Lower leg skin (tissue), 4 donors: ENCODE data around the gene ATP2B2. TPM values are rescaled to one million over a fixed set of nuclear protein-coding genes. Genes with fewer than 3 reads are reported as not detected.

Experiments used
- DNase-seq, 2 donors: peaks; one replicate each; pipeline ENCODE4 v3.0.0-alpha.2; 2019; ENCODE audit warnings: low spot score in 2 of 2
- H3K4me3 ChIP-seq: fragments of 200-600 bp; sonication (generic); 2 replicates; pipeline ENCODE4 v1.5.1; 2017; ENCODE audit warnings: mild to moderate bottlenecking, low read depth; ENCODE audit not compliant: poor library complexity, severe bottlenecking
- CTCF ChIP-seq, 3 donors: fragments of 450-650 bp; IDR thresholded peaks; one replicate each; pipeline ENCODE4 v1.5.1; 2016; ENCODE audit warnings: antibody characterized with exemption in 3 of 3, mild to moderate bottlenecking in 3 of 3, moderate library complexity in 2 of 3
- POLR2A ChIP-seq, 2 donors: fragments of 450-650 bp; IDR thresholded peaks; one replicate each; pipeline ENCODE4 v1.6.1; 2016 to 2017; ENCODE audit warnings: antibody characterized with exemption in 2 of 2, mild to moderate bottlenecking in 1 of 2, moderate library complexity in 1 of 2
- WGBS, 2 donors: methylation state at CpG; one replicate each; pipeline ENCODE4 v1.1.5; 2018; 5-methylcytosine and 5-hydroxymethylcytosine counted together
- intact Hi-C: fragments of 100-400 bp; cut with DNase I; formaldehyde crosslinking; loops from one replicate; pipeline ENCODE4 v1.15.0; 2023; ENCODE audit warnings: low total_unique reads
- total RNA-seq, 4 donors: library from RNA; depleted of rRNA; stranded (reverse); fragments of >200 nt; gene quantifications; one replicate each; pipeline ENCODE4 v1.1.0, GENCODE V29; 2016

ATP2B2 gene
- total RNA-seq, 4 donors from 2014 or later = 0.12 to 0.45 (median 0.19) TPM; not detected in 1

- no peak overlapping the region for H3K4me3 ChIP-seq
- intact Hi-C loops = no loop called here
- 53 to 73% methylated on average over 12 of the region's 12 CpGs for WGBS, 2 donors
- TF ChIP-seq POLR2A (IDR thresholded peaks at IDR 0.05) = no peak
- TF ChIP-seq CTCF (IDR thresholded peaks at IDR 0.05) = no peak
- DNase-seq = peak in 1 of 2 donors; percentile 46
These were observed 219.9 kb downstream of the ATP2B2 start for GRCh38 chr3:10285272-10286132.

DNA sequence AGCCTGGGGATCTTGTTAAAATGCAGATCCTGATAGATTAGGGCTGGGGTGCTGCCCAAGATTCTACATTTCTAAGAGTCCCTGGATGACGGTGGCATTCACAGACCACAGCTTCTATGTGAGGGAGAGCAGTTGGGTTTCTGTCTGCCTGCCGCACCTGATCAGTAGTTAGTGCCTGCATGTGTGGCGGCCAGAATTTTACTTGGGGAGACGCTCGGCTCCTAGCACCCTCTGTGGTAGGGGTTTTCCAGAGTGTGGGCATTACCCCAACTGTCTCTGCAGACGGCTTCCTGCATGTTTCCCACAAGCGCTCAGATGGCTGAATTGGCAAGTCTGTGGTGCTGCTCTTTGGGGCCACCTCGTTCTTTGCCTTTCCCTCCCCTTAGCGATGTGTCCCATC, 220.9 kb downstream of the ATP2B2 start:
- intact Hi-C loops = no loop called here
- H3K4me3 ChIP-seq = no peak overlapping the region
- 41 to 48% methylated on average over 9 of the region's 9 CpGs for WGBS, 2 donors
- DNase-seq = no peak
- TF ChIP-seq POLR2A (IDR thresholded peaks at IDR 0.05) = no peak
- TF ChIP-seq CTCF (IDR thresholded peaks at IDR 0.05) = no peak

DNA sequence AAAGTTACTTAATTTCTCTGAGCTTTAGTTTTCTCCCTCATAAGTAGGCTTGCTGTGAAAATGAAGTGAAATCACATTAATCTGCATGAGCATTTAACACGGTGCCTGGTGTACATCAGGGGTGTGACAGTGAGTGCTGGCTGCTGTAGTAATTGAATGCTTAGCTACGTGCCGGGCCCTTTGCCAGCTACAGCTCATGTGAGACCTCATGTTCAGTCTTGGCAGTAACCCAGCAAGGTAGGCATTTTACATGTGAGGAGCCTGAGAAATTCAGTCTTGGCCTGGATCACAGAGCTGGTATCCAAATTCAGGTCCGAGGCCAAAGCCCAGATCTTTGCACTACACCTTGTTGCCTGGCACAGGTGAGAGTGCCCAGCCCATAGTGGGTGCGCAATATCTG, 221.7 kb downstream of the ATP2B2 start:
- no peak overlapping the region for H3K4me3 ChIP-seq
- peak in 1 of 2 donors; percentile 70 for DNase-seq
- TF ChIP-seq POLR2A (IDR thresholded peaks at IDR 0.05) (no peak), CTCF (IDR thresholded peaks at IDR 0.05) (no peak)
- intact Hi-C loops = no loop called here
- 52 to 55% methylated on average over 5 of the region's 5 CpGs for WGBS, 2 donors

- DNase-seq = no peak
- TF ChIP-seq POLR2A (IDR thresholded peaks at IDR 0.05) = no peak
- TF ChIP-seq CTCF (IDR thresholded peaks at IDR 0.05) = no peak
- no peak overlapping the region for H3K4me3 ChIP-seq
- intact Hi-C loops = no loop called here
- WGBS, 2 donors = 76 to 77% methylated on average over 5 of the region's 5 CpGs
These were observed 223.4 kb downstream of the ATP2B2 start for GRCh38 chr3:10281951-10282350.

GRCh38 chr3:10280571-10280970, 224.8 kb downstream of the ATP2B2 start:
- no peak overlapping the region for H3K4me3 ChIP-seq
- no peak for TF ChIP-seq POLR2A (IDR thresholded peaks at IDR 0.05)
- TF ChIP-seq CTCF (IDR thresholded peaks at IDR 0.05) = no peak
- 83 to 87% methylated on average over 6 of the region's 6 CpGs for WGBS, 2 donors
- no peak for DNase-seq
- intact Hi-C loops = no loop called here

GRCh38 chr3:10280177-10280529, 225.2 kb downstream of the ATP2B2 start:
- DNase-seq = no peak
- intact Hi-C loops = no loop called here
- 81 to 85% methylated on average over 5 of the region's 5 CpGs for WGBS, 2 donors
- H3K4me3 ChIP-seq = no peak overlapping the region
- TF ChIP-seq CTCF (IDR thresholded peaks at IDR 0.05) = no peak
- no peak for TF ChIP-seq POLR2A (IDR thresholded peaks at IDR 0.05)
